Endodermal cell (in vitro differentiated cells): ENCODE measurements around the gene CHDH. TPM values are rescaled to one million over a fixed set of nuclear protein-coding genes. Genes with fewer than 3 reads are reported as not detected.

Source experiments
- DNase-seq: peaks from one replicate; pipeline ENCODE4 v3.0.0-alpha.2; 2017
- H3K27ac ChIP-seq: 2 replicates; pipeline ENCODE4 v1.5.1; 2013; ENCODE audit warnings: mild to moderate bottlenecking, low read depth, low read length, moderate library complexity
- H3K27me3 ChIP-seq: 2 replicates; pipeline ENCODE4 v1.6.1; 2013; ENCODE audit warnings: mild to moderate bottlenecking, low read length, moderate library complexity; ENCODE audit not compliant: insufficient read depth, control insufficient read depth, poor library complexity, severe bottlenecking
- H3K36me3 ChIP-seq: 2 replicates; pipeline ENCODE4 v1.7.0; 2013; ENCODE audit warnings: mild to moderate bottlenecking, low read length, moderate library complexity; ENCODE audit not compliant: control insufficient read depth, insufficient read depth
- H3K4me1 ChIP-seq: one replicate; pipeline ENCODE4 v1.7.0; 2013; ENCODE audit warnings: low read length; ENCODE audit not compliant: control insufficient read depth, insufficient read depth
- H3K4me3 ChIP-seq: 2 replicates; pipeline ENCODE4 v1.5.1; 2013; ENCODE audit warnings: mild to moderate bottlenecking, low read length, moderate library complexity
- H3K9ac ChIP-seq: 2 replicates; pipeline ENCODE4 v1.6.1; 2013; ENCODE audit warnings: mild to moderate bottlenecking, low read length, moderate library complexity; ENCODE audit not compliant: poor library complexity, severe bottlenecking; ENCODE audit errors: extremely low read depth
- H3K9me3 ChIP-seq: 2 replicates; pipeline ENCODE4 v1.6.1; 2013; ENCODE audit warnings: mild to moderate bottlenecking, low read length, moderate library complexity; ENCODE audit not compliant: control insufficient read depth
- H3K27ac Mint-ChIP-seq: 2 replicates; pipeline ENCODE4 v1.8.0; 2020; ENCODE audit warnings: mixed read lengths
- H3K27me3 Mint-ChIP-seq: 2 replicates; pipeline ENCODE4 v1.8.0; 2021; ENCODE audit warnings: mild to moderate bottlenecking, mixed read lengths; ENCODE audit not compliant: insufficient read depth
- H3K36me3 Mint-ChIP-seq: 2 replicates; pipeline ENCODE4 v1.8.0; 2020; ENCODE audit warnings: low read depth, mixed read lengths
- H3K4me1 Mint-ChIP-seq: 2 replicates; pipeline ENCODE4 v1.8.0; 2020; ENCODE audit warnings: mixed read lengths
- H3K4me3 Mint-ChIP-seq: 2 replicates; pipeline ENCODE4 v1.8.0; 2020; ENCODE audit warnings: mild to moderate bottlenecking, moderate library complexity, mixed read lengths
- H3K9me3 Mint-ChIP-seq: 2 replicates; pipeline ENCODE4 v1.8.0; 2020; ENCODE audit warnings: mild to moderate bottlenecking, mixed read lengths
- WGBS, 2 experiments: methylation state at CpG; one replicate each; pipeline versions ENCODE4 v1.1.5 to v1.1.7; 2013; ENCODE audit warnings: missing lambda C conversion rate in 2 of 2, mixed read lengths in 1 of 2; ENCODE audit not compliant: insufficient coverage in 1 of 2, insufficient read length in 1 of 2; 5-methylcytosine and 5-hydroxymethylcytosine counted together
- total RNA-seq, 2 donors: library from RNA; stranded (reverse); fragmentation: NEBNext Ultra II Directional in 1 of 2; extraction: Animal tissue kit (Norgen Biotek cat#: 25700) in 1 of 2; gene quantifications; 2 replicates in 1 of 2; 3 replicates in 1 of 2; pipeline ENCODE4 v1.2.1, GENCODE V29; 2021
- TF ChIP-seq, protein P1 (sequence below): fragments of 200-600 bp; sonication (generic); conservative IDR thresholded peaks from 2 replicates; pipeline ENCODE4 v1.5.0; 2021; ENCODE audit warnings: antibody characterized with exemption, mild to moderate bottlenecking

CHDH gene
- total RNA-seq, 2 donors from 2014 or later = 12.7 to 21.4 TPM

DNA sequence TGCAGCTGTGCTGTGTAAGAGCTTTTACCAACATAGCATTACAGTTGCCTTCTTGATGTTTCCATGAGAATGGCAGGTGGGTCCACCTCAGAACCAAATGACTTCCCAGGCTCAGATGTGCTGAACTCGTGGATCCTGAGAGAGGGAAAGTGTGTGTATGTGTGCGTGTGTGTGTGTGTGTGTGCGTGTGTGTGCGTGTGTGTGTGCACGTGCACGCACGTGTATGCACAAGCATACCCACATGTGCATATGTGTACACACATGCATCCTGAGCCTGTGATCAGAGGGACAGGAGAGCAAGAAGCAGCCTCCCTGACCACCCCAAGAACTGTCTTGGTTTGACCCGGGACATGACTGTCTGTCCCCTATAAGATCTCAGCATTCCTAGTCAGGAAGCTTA, 48.1 kb downstream of the CHDH start:
- Mint-ChIP-seq H3K27me3 (no peaks in the 10 kb centered on the region), H3K36me3 (no peaks in the 10 kb centered on the region), H3K9me3 (no peaks in the 10 kb centered on the region), H3K4me1 (no peaks in the 10 kb centered on the region), H3K27ac (no peak overlapping the region), H3K4me3 (no peak overlapping the region)
- Histone ChIP-seq H3K36me3 (no peaks in the 10 kb centered on the region), H3K27me3 (no peaks in the 10 kb centered on the region), H3K9ac (no peak overlapping the region), H3K9me3 (no peaks in the 10 kb centered on the region), H3K4me1 (no peaks in the 10 kb centered on the region), H3K27ac (no peak overlapping the region), H3K4me3 (no peak overlapping the region)
- DNase-seq = no peak
- TF ChIP-seq, protein P1, sequence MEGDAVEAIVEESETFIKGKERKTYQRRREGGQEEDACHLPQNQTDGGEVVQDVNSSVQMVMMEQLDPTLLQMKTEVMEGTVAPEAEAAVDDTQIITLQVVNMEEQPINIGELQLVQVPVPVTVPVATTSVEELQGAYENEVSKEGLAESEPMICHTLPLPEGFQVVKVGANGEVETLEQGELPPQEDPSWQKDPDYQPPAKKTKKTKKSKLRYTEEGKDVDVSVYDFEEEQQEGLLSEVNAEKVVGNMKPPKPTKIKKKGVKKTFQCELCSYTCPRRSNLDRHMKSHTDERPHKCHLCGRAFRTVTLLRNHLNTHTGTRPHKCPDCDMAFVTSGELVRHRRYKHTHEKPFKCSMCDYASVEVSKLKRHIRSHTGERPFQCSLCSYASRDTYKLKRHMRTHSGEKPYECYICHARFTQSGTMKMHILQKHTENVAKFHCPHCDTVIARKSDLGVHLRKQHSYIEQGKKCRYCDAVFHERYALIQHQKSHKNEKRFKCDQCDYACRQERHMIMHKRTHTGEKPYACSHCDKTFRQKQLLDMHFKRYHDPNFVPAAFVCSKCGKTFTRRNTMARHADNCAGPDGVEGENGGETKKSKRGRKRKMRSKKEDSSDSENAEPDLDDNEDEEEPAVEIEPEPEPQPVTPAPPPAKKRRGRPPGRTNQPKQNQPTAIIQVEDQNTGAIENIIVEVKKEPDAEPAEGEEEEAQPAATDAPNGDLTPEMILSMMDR = no peak
- 86 to 94% methylated on average over 2 to 8 of the region's 8 CpGs for WGBS, 2 experiments

DNA sequence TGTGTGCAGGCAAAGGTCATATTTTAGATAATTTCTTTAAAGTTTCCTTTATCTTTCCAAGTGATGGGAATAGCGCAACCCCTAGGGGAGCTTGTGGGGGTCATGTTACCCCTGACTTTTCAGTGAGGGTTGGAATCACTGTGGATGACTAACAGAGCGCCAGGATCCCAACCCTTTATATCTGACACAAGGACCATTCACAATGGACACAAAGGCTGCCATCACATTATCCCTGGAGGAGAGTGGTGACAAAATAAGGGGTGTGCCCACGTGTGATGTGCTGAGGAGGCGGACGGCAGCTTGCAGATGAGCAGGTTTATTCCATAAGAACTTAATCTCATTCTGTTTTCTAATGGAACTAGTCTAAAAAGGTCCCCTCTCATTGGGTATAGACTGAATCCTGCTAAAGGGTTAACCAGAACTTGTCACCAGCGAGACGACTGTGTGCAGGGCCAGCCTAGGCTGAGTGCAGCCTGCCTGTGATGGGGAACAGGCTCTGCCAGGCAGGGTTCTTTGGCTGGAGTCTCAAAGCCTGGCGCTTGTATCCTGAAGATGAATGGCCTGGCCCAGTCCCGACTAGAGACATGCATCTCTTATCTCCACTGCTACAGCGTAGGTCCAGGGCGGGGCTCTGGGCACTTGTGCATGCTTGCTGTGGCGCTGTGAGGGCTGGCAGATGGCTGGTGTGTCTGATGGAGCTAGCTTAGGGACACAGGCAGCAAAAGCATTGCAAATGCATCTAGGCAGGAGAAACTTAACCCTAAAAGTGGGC, 50.2 kb downstream of the CHDH start:
- TF ChIP-seq, protein P1 = no peak
- no peaks in the 10 kb centered on the region for H3K36me3 ChIP-seq
- H3K27ac ChIP-seq = no peak overlapping the region
- 88 to 91% methylated on average over 7 to 12 of the region's 12 CpGs for WGBS, 2 experiments
- no peaks in the 10 kb centered on the region for H3K9me3 Mint-ChIP-seq
- H3K9ac ChIP-seq = no peak overlapping the region
- H3K4me1 ChIP-seq = no peaks in the 10 kb centered on the region
- no peaks in the 10 kb centered on the region for H3K36me3 Mint-ChIP-seq
- no peak overlapping the region for H3K4me3 ChIP-seq
- no peak for DNase-seq
- H3K9me3 ChIP-seq = no peaks in the 10 kb centered on the region
- H3K27ac Mint-ChIP-seq = no peak overlapping the region
- no peak overlapping the region for H3K4me3 Mint-ChIP-seq
- H3K4me1 Mint-ChIP-seq = no peaks in the 10 kb centered on the region
- H3K27me3 ChIP-seq = no peaks in the 10 kb centered on the region
- no peaks in the 10 kb centered on the region for H3K27me3 Mint-ChIP-seq

DNA sequence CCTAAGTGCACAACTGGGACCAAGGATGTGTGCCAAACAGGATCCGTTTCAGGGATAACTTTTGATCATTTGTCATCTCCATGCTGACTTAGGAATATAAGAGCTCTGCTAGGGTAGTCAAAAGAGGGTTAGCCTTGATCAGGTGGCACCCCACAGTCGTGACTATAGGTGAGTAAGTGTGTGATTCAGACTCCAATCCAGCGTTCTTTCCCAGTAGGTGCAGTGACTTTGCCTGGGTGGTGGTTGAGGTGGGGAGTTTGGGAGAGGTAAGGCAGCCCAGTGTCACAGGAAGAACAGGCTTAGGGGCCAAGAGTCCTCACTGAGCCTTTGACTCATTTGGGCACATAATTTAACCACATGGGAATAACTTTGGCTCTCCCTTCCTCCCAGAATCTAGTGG, 51.0 kb downstream of the CHDH start:
- TF ChIP-seq, protein P1 = no peak
- Histone ChIP-seq H3K27ac (no peak overlapping the region), H3K4me3 (no peak overlapping the region), H3K9ac (no peak overlapping the region), H3K4me1 (no peaks in the 10 kb centered on the region), H3K9me3 (no peaks in the 10 kb centered on the region), H3K27me3 (no peaks in the 10 kb centered on the region), H3K36me3 (no peaks in the 10 kb centered on the region)
- no peak overlapping the region for H3K4me3 Mint-ChIP-seq
- no peaks in the 10 kb centered on the region for H3K4me1 Mint-ChIP-seq
- H3K27me3 Mint-ChIP-seq = no peaks in the 10 kb centered on the region
- H3K9me3 Mint-ChIP-seq = no peaks in the 10 kb centered on the region
- WGBS, 2 experiments = 54 to 91% methylated on average over 1 to 3 of the region's 3 CpGs
- no peaks in the 10 kb centered on the region for H3K36me3 Mint-ChIP-seq
- no peak for DNase-seq
- H3K27ac Mint-ChIP-seq = no peak overlapping the region
